Neuronal stem cell (in vitro differentiated cells): ENCODE results near the gene IQCK. TPM values are rescaled to one million over a fixed set of nuclear protein-coding genes. Genes with fewer than 3 reads are reported as not detected.

Experiments used
- DNase-seq: peaks from one replicate; pipeline ENCODE4 v3.0.0-alpha.2; 2013; ENCODE audit warnings: low spot score
- H2AFZ ChIP-seq: one replicate; pipeline ENCODE4 v1.6.1; 2013; ENCODE audit warnings: mild to moderate bottlenecking, low read length, inconsistent platforms
- H2AK5ac ChIP-seq: 2 replicates; pipeline ENCODE4 v1.6.1; 2013; ENCODE audit warnings: low read depth, mild to moderate bottlenecking, inconsistent platforms, low read length, moderate library complexity, mixed read lengths
- H2BK120ac ChIP-seq: 2 replicates; pipeline ENCODE4 v1.6.1; 2013; ENCODE audit warnings: low read depth, mild to moderate bottlenecking, inconsistent platforms, low read length, moderate library complexity, mixed read lengths
- H2BK12ac ChIP-seq: one replicate; pipeline ENCODE4 v1.6.1; 2013; ENCODE audit warnings: low read length, inconsistent platforms
- H2BK15ac ChIP-seq: 2 replicates; pipeline ENCODE4 v1.6.1; 2013; ENCODE audit warnings: mild to moderate bottlenecking, low read length, inconsistent platforms, mixed read lengths
- H2BK5ac ChIP-seq: one replicate; pipeline ENCODE4 v1.6.1; 2013; ENCODE audit warnings: inconsistent platforms, mild to moderate bottlenecking, low read length, moderate library complexity
- H3K14ac ChIP-seq: one replicate; pipeline ENCODE4 v1.6.1; 2013; ENCODE audit warnings: low read length, inconsistent platforms
- H3K18ac ChIP-seq: 2 replicates; pipeline ENCODE4 v1.6.1; 2013; ENCODE audit warnings: low read length, inconsistent platforms
- H3K23ac ChIP-seq: 2 replicates; pipeline ENCODE4 v1.6.1; 2013; ENCODE audit warnings: low read depth, mild to moderate bottlenecking, mixed read lengths, low read length, inconsistent platforms; ENCODE audit not compliant: poor library complexity
- H3K27ac ChIP-seq: replicated peaks from 3 replicates; pipeline ENCODE4 v1.5.1; 2013; ENCODE audit warnings: low read length, inconsistent platforms
- H3K27me3 ChIP-seq, 3 experiments: 2 replicates each; pipeline ENCODE4 v1.6.1; 2013; ENCODE audit warnings: low read length in 3 of 3, mild to moderate bottlenecking in 2 of 3, inconsistent platforms in 1 of 3, low read depth in 1 of 3, mixed read lengths in 1 of 3, moderate library complexity in 1 of 3; ENCODE audit not compliant: control insufficient read depth in 3 of 3, insufficient read depth in 3 of 3
- H3K36me3 ChIP-seq, 2 donors: replicated peaks in 1 of 2; 2 replicates each; pipeline ENCODE4 v1.6.1; 2013; ENCODE audit warnings: low read length in 2 of 2; ENCODE audit not compliant: control insufficient read depth in 2 of 2, insufficient read depth in 2 of 2
- H3K4ac ChIP-seq: 2 replicates; pipeline ENCODE4 v1.6.1; 2013; ENCODE audit warnings: inconsistent platforms, mild to moderate bottlenecking, low read length, moderate library complexity
- H3K4me1 ChIP-seq, 2 donors: 1 replicate in 1 of 2; 2 replicates in 1 of 2; pipeline ENCODE4 v1.6.1; 2013; ENCODE audit warnings: low read length in 2 of 2, low read depth in 1 of 2; ENCODE audit not compliant: control insufficient read depth in 2 of 2, insufficient read depth in 1 of 2
- H3K4me2 ChIP-seq: one replicate; pipeline ENCODE4 v1.6.1; 2013; ENCODE audit warnings: mild to moderate bottlenecking, low read length, inconsistent platforms; ENCODE audit not compliant: insufficient read depth, poor library complexity, severe bottlenecking
- H3K4me3 ChIP-seq, 2 donors: 2 replicates each; pipeline ENCODE4 v1.5.1; 2013; ENCODE audit warnings: low read length in 2 of 2, mild to moderate bottlenecking in 2 of 2, inconsistent platforms in 1 of 2, moderate library complexity in 1 of 2
- H3K79me1 ChIP-seq: one replicate; pipeline ENCODE4 v1.6.1; 2013; ENCODE audit warnings: low read depth, mild to moderate bottlenecking, inconsistent platforms, low read length, moderate library complexity
- H3K9ac ChIP-seq: one replicate; pipeline ENCODE4 v1.6.1; 2013; ENCODE audit warnings: mild to moderate bottlenecking, low read depth, low read length, inconsistent platforms; ENCODE audit not compliant: poor library complexity
- H3K9me3 ChIP-seq, 2 donors: replicated peaks in 1 of 2; 2 replicates each; pipeline versions ENCODE3 to v1.6.1; 2013; ENCODE audit warnings: low read length in 2 of 2, mild to moderate bottlenecking in 2 of 2, inconsistent platforms in 1 of 2, low read depth in 1 of 2, mixed read lengths in 1 of 2, moderate library complexity in 1 of 2; ENCODE audit not compliant: control insufficient read depth in 2 of 2, insufficient read depth in 1 of 2
- H4K8ac ChIP-seq: one replicate; pipeline ENCODE4 v1.6.1; 2013; ENCODE audit warnings: low read depth, mild to moderate bottlenecking, inconsistent platforms, low read length, moderate library complexity
- H4K91ac ChIP-seq: one replicate; pipeline ENCODE4 v1.6.1; 2013; ENCODE audit warnings: low read length, low read depth, mild to moderate bottlenecking, inconsistent platforms; ENCODE audit not compliant: poor library complexity
- WGBS, 2 donors: extraction: QIAGEN DNeasy Blood & Tissue Kit; methylation state at CpG; one replicate each; pipeline ENCODE4 v1.1.7; 2013; ENCODE audit warnings: missing lambda C conversion rate in 2 of 2, mixed read lengths in 1 of 2; ENCODE audit not compliant: insufficient read length in 2 of 2, insufficient replicate concordance in 1 of 2; ENCODE audit errors: extremely low coverage in 2 of 2; 5-methylcytosine and 5-hydroxymethylcytosine counted together
- polyA plus RNA-seq, 2 experiments: library from polyadenylated mRNA; stranded (reverse); fragments of 200-250 nt; gene quantifications; one replicate each; pipeline ENCODE4 v1.2.3, GENCODE V29; 2013

The IQCK gene
- 18.9 TPM for polyA plus RNA-seq (2013, experiment 1 of 2)
- 19.1 TPM for polyA plus RNA-seq (2013, experiment 2 of 2)

DNA sequence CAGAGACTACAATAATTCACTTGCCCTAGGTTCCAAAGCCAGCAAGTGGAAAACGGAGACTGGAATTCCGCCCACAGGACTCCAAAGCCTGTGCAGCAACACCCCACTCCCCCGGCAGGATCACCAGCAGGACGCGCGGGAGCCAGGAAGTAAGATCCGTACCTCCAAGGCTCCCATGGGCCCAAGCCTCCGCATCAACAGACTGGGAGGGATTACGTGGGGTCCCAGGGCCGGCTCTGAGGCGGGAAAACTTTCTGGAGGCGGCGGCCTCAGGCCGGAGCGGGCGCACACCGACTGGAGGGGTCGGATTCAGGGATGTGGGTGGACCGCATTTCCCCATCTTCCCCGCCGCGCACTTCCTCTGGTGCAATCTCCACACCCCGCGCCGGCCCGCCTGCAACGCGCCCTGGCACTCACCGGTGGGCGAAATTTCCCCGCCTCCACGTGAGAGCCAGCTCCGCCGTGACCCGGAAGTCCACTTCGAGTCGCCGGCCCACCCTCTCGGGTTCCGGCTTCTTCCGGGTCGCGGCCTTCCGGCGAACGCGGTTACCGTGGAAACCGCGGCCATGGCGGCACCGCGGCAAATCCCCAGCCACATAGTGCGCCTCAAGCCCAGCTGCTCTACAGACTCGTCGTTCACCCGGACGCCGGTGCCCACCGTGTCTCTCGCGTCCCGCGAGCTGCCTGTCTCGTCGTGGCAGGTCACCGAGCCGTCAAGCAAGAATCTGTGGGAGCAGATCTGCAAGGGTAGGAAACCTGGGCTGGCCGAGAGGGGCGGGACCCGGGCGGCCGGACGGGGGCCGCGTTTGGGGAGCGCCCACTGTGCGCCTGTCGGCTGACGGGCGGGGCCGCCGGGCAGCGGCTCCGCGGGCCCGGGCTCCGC, at the start of gene IQCK, which contains the start of gene KNOP1:
Gene IQCK (plus strand): TSS at position 531 of the 883 bp plus-strand sequence. CDS start 36 bp downstream, at position 567.
Gene KNOP1 (minus strand): TSS at position 487 of the 883 bp plus-strand sequence. CDS start 3,192 bp downstream, outside the sequence.
- peak within 1 kb of the TSS; percentile 85 for H3K4me2 ChIP-seq

GRCh38 chr16:19672378-19672777, 45.7 kb upstream of the IQCK start:
- H3K9ac ChIP-seq = no peak overlapping the region
- no peak overlapping the region for H3K4me3 ChIP-seq
- H2BK15ac ChIP-seq = no peak overlapping the region
- no peak overlapping the region for H2BK5ac ChIP-seq
- H3K27ac ChIP-seq = no peak overlapping the region
- H3K36me3 ChIP-seq = peaks cover 3 to 57% of the 10 kb centered on the region in 2 donors
- H4K91ac ChIP-seq = no peak overlapping the region
- no peaks in the 10 kb centered on the region for H3K79me1 ChIP-seq
- no peak overlapping the region for H3K18ac ChIP-seq
- H3K4me2 ChIP-seq = no peak overlapping the region
- no peak overlapping the region for H3K14ac ChIP-seq
- H3K4ac ChIP-seq = no peak overlapping the region
- no peak overlapping the region for H2BK12ac ChIP-seq
- H2BK120ac ChIP-seq = no peak overlapping the region
- no peak overlapping the region for H2AFZ ChIP-seq
- no peaks in the 10 kb centered on the region for H3K27me3 ChIP-seq
- no peak overlapping the region for H4K8ac ChIP-seq
- WGBS, 2 donors = no CpG with 5 or more reads among the region's 4 CpGs
- H3K23ac ChIP-seq = no peak overlapping the region
- H3K9me3 ChIP-seq = no peaks in the 10 kb centered on the region
- no peak overlapping the region for H2AK5ac ChIP-seq
- no peaks in the 10 kb centered on the region for H3K4me1 ChIP-seq
- DNase-seq = no peak

More for the DNA sequence above, at the start of gene IQCK, which contains the start of gene KNOP1:
- H3K4ac ChIP-seq = no peak within 1 kb of the TSS
- peak within 1 kb of the TSS; percentile 30 for H2BK120ac ChIP-seq
- DNase-seq = peak; percentile 89
- H2BK5ac ChIP-seq = peak within 1 kb of the TSS; percentile 77
- no peak within 1 kb of the TSS for H2AK5ac ChIP-seq
- peak within 1 kb of the TSS; percentile 98 for H2AFZ ChIP-seq
- peaks cover 6% of the 10 kb centered on the region for H3K79me1 ChIP-seq
- H4K8ac ChIP-seq = no peak within 1 kb of the TSS
- H3K9ac ChIP-seq = peak within 1 kb of the TSS; percentile 98
- no CpG with 5 or more reads among the region's 88 CpGs for WGBS, 2 donors
- peak within 1 kb of the TSS; percentile 90 for H3K14ac ChIP-seq
- peaks cover 21 to 46% of the 10 kb centered on the region in 2 donors for H3K36me3 ChIP-seq
- H3K23ac ChIP-seq = peak within 1 kb of the TSS; percentile 92
- no peaks in the 10 kb centered on the region for H3K27me3 ChIP-seq
- peak within 1 kb of the TSS; percentile 96 to 97 for H3K4me3 ChIP-seq
- no peak within 1 kb of the TSS for H2BK15ac ChIP-seq
- H3K27ac ChIP-seq = peak within 1 kb of the TSS; percentile 83
- H3K4me1 ChIP-seq = peaks cover 7 to 10% of the 10 kb centered on the region in 2 donors
- H2BK12ac ChIP-seq = no peak within 1 kb of the TSS
- no peak within 1 kb of the TSS for H4K91ac ChIP-seq
- H3K9me3 ChIP-seq = no peaks in the 10 kb centered on the region
- H3K18ac ChIP-seq = peak within 1 kb of the TSS; percentile 95

- Histone ChIP-seq H2AFZ (no peak overlapping the region), H3K14ac (no peak overlapping the region), H2BK120ac (no peak overlapping the region), H3K27ac (no peak overlapping the region), H3K23ac (no peak overlapping the region), H2AK5ac (no peak overlapping the region), H3K36me3 (peaks cover 3 to 49% of the 10 kb centered on the region in 2 donors), H3K4me2 (no peak overlapping the region), H3K9ac (no peak overlapping the region), H2BK5ac (no peak overlapping the region), H3K27me3 (no peaks in the 10 kb centered on the region), H3K9me3 (no peaks in the 10 kb centered on the region), H2BK12ac (no peak overlapping the region), H3K79me1 (no peaks in the 10 kb centered on the region), H4K8ac (no peak overlapping the region), H3K4me3 (no peak overlapping the region), H3K4ac (no peak overlapping the region), H3K4me1 (no peaks in the 10 kb centered on the region), H3K18ac (no peak overlapping the region), H2BK15ac (no peak overlapping the region), H4K91ac (no peak overlapping the region)
- no peak for DNase-seq
- no CpG with 5 or more reads among the region's 5 CpGs for WGBS, 2 donors
These were observed 43.6 kb upstream of the IQCK start for GRCh38 chr16:19674485-19674884.

DNA sequence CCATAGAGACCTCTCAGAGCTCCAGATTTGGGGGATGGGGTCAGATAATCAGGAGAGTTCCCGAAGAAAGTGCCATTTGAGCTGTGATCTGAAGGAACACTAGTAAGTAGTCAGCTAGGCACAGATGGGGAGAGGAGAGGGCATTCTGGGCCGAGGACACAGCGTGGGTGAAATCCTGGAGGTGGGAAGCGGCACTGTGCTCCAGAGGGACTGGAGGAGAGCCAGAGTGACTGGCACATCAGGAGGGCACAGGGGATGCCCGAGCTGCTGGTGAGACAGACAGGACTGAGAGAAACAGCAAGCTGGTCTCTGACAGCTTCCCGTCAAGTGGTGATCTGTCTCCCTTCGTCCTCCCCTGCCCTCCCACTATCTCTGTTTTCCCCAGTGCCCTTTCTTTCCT, 40.7 kb upstream of the IQCK start:
- no peak overlapping the region for H3K23ac ChIP-seq
- H3K27me3 ChIP-seq = no peaks in the 10 kb centered on the region
- H3K36me3 ChIP-seq = peaks cover 2 to 49% of the 10 kb centered on the region in 2 donors
- no peak overlapping the region for H4K8ac ChIP-seq
- no peak overlapping the region for H2BK5ac ChIP-seq
- DNase-seq = no peak
- no peak overlapping the region for H3K27ac ChIP-seq
- H3K4me1 ChIP-seq = no peaks in the 10 kb centered on the region
- no peak overlapping the region for H3K4ac ChIP-seq
- no peak overlapping the region for H2BK15ac ChIP-seq
- WGBS, 2 donors = no CpG with 5 or more reads among the region's 7 CpGs
- H3K4me3 ChIP-seq = peak overlapping the region in 1 of 2 donors; percentile 48
- H3K4me2 ChIP-seq = no peak overlapping the region
- no peak overlapping the region for H4K91ac ChIP-seq
- H2AFZ ChIP-seq = no peak overlapping the region
- no peak overlapping the region for H2BK12ac ChIP-seq
- no peaks in the 10 kb centered on the region for H3K9me3 ChIP-seq
- no peak overlapping the region for H2BK120ac ChIP-seq
- no peak overlapping the region for H3K14ac ChIP-seq
- no peak overlapping the region for H3K18ac ChIP-seq
- no peak overlapping the region for H3K9ac ChIP-seq
- H2AK5ac ChIP-seq = no peak overlapping the region
- H3K79me1 ChIP-seq = no peaks in the 10 kb centered on the region
